Stimulated activated CD8-positive, alpha-beta memory T cell treated with anti-CD3 and anti-CD28 coated beads, Interleukin-7, amount 100 ng/mL, for 1 hour (primary cell): Measurements from ENCODE around the gene SUPT20HL1.
"Not testable (repeated sequence)": the region's sequence is repeated elsewhere in the genome, so short reads cannot be mapped to it uniquely, and the experiment has no call there.

ENCODE experiments used
- DNase-seq, 2 donors: peaks; one replicate each; pipeline ENCODE4 v3.0.0-alpha.2; 2020; ENCODE audit warnings: low read depth in 2 of 2

SUPT20HL1 gene

GRCh38 chrX:24363432-24364181 is 3.2 kb downstream of the SUPT20HL1 start:
- not testable (repeated sequence) for DNase-seq

- DNase-seq: no peak
These were observed 3.9 kb downstream of the SUPT20HL1 start for GRCh38 chrX:24364326-24364725.

GRCh38 chrX:24364851-24365538 is 4.6 kb downstream of the SUPT20HL1 start:
- DNase-seq: no peak

- DNase-seq: not testable (repeated sequence)
These were observed 6.4 kb downstream of the SUPT20HL1 start for GRCh38 chrX:24366762-24367400.

- DNase-seq: no peak
These were observed 9.4 kb downstream of the SUPT20HL1 start for GRCh38 chrX:24369816-24370215.

GRCh38 chrX:24371391-24371972 is 11.0 kb downstream of the SUPT20HL1 start:
- DNase-seq: peak; percentile 7 to 15

- no peak for DNase-seq
These were observed 11.8 kb downstream of the SUPT20HL1 start for GRCh38 chrX:24372021-24372763.

GRCh38 chrX:24375600-24376131 is 15.2 kb downstream of the SUPT20HL1 start:
- no peak for DNase-seq

- no peak for DNase-seq
These were observed 16.0 kb downstream of the SUPT20HL1 start for GRCh38 chrX:24376403-24376802.

GRCh38 chrX:24377195-24377594 is 16.8 kb downstream of the SUPT20HL1 start:
- no peak for DNase-seq

GRCh38 chrX:24377911-24378468 is 17.6 kb downstream of the SUPT20HL1 start:
- DNase-seq: no peak

- DNase-seq: no peak
These were observed 18.3 kb downstream of the SUPT20HL1 start for GRCh38 chrX:24378706-24379105.

GRCh38 chrX:24380262-24381187 is 20.1 kb downstream of the SUPT20HL1 start:
- DNase-seq: no peak

GRCh38 chrX:24382315-24382714 is 21.9 kb downstream of the SUPT20HL1 start:
- DNase-seq: not testable (repeated sequence)

- no peak for DNase-seq
These were observed 27.3 kb downstream of the SUPT20HL1 start for GRCh38 chrX:24387724-24388123.

- no peak for DNase-seq
These were observed 30.9 kb downstream of the SUPT20HL1 start for GRCh38 chrX:24391389-24391788.

- DNase-seq: no peak
These were observed 31.4 kb downstream of the SUPT20HL1 start for GRCh38 chrX:24391843-24392242.

- no peak for DNase-seq
These were observed 32.3 kb downstream of the SUPT20HL1 start for GRCh38 chrX:24392709-24393108.

GRCh38 chrX:24395775-24396174 is 35.3 kb downstream of the SUPT20HL1 start:
- DNase-seq: peak in 1 of 2 donors; percentile 9
